ENCODE data around the gene MAGI2.
"Not testable (repeated sequence)": the region's sequence is repeated elsewhere in the genome, so short reads cannot be mapped to it uniquely, and the experiment has no call there.

The MAGI2 gene

GRCh38 chr7:78514634-78515033, 938.8 kb downstream of the MAGI2 start:
- in situ Hi-C loops (cut with MboI; ENCODE audit: low sequenced_read_pairs) = no loop called here

GRCh38 chr7:78510580-78511188, 942.8 kb downstream of the MAGI2 start:
- in situ Hi-C loops (cut with MboI; ENCODE audit: low sequenced_read_pairs) = no loop called here

DNA sequence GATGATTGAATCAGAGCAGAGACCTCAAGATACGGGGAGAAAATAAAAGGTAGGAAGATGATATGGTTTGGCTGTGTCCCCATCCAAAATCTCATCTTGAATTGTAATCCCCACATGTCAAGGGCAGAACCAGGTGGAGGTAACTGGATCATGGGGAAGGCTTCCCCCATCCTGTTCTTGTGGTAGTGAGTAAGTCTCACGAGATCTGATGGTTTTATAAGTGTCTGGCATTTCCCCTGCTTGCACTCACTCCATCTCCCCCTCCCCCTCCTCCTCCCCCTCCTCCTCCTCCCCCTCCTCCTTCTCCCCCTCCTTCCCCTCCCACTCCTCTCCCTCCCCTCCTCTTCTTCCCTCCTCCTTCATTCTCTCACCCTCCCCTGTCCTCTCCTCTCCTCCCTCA, 950.2 kb downstream of the MAGI2 start:
- in situ Hi-C loops (cut with MboI; ENCODE audit: low sequenced_read_pairs) = not testable (repeated sequence)

DNA sequence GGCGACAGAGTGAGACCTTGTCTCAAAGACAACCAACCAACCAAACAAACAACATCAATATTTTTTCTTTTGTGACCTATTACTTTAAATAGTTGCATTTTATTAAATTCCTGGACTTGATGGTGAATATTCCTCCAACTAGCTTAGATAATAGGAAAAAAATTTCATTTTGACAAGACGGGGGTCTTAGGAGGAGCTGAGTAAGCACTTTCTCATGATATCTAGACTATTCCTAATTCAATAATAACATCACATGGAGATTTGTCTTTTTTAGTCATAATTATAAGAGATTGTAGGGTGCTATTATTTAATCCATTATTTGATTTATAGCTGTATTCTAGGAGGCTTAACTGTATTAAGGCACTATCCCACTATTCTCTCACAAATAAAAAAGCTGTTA, 952.4 kb downstream of the MAGI2 start:
- in situ Hi-C loops (cut with MboI; ENCODE audit: low sequenced_read_pairs) = no loop called here

DNA sequence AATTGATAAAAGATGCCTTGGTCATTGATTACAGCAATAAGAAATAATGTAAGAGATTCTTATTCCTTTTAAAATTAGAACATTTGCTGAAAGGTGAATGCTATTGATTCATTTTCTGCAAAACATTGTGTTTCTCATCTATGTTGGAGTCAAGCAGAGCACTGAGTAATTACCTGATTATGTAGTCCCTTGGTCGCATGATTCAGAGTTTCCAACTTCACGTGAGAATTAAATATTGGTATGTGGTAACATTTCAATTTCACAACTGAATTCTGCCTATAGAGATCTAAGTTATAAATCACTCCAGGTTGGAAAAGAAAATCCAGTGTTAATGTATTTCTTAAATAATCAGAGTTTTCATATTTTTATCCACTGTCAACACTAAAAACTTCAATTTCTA, 953.5 kb downstream of the MAGI2 start:
- in situ Hi-C loops (cut with MboI; ENCODE audit: low sequenced_read_pairs) = no loop called here

GRCh38 chr7:78499283-78499682, 954.2 kb downstream of the MAGI2 start:
- in situ Hi-C loops (cut with MboI; ENCODE audit: low sequenced_read_pairs) = no loop called here

- in situ Hi-C loops (cut with MboI; ENCODE audit: low sequenced_read_pairs) = no loop called here
Observed at GRCh38 chr7:78497728-78498427, 955.6 kb downstream of the MAGI2 start.

DNA sequence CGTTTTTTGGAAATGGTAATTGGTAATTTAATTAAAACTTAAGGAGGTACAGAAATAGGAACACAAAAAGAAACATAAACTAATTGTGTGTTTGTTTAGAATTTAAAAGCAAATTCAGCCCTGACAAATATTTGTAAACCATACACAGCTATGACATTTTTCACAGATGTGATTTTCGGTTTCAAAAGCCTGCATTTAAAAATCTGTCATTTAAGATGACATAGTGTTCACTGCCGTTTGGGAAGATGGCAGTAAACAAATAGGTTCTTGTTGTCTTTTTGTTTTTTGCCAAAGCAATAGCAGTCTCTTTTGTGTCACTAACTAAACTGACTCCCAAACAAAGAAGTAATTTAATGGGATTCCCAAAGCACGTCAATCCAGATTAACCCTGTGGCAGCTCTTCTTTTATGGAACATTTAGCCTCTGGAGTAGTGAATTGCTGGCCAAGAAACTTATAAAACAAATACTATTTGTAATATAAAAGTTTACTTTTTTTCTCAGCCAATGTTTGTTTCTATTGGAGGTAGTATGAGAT, 957.3 kb downstream of the MAGI2 start:
- in situ Hi-C loops (cut with MboI; ENCODE audit: low sequenced_read_pairs) = no loop called here

- in situ Hi-C loops (cut with MboI; ENCODE audit: low sequenced_read_pairs) = no loop called here
Observed at GRCh38 chr7:78493401-78493800, 960.1 kb downstream of the MAGI2 start.

GRCh38 chr7:78492146-78492545, 961.3 kb downstream of the MAGI2 start:
- in situ Hi-C loops (cut with MboI; ENCODE audit: low sequenced_read_pairs) = no loop called here

GRCh38 chr7:78490524-78490923, 962.9 kb downstream of the MAGI2 start:
- in situ Hi-C loops (cut with MboI; ENCODE audit: low sequenced_read_pairs) = no loop called here

DNA sequence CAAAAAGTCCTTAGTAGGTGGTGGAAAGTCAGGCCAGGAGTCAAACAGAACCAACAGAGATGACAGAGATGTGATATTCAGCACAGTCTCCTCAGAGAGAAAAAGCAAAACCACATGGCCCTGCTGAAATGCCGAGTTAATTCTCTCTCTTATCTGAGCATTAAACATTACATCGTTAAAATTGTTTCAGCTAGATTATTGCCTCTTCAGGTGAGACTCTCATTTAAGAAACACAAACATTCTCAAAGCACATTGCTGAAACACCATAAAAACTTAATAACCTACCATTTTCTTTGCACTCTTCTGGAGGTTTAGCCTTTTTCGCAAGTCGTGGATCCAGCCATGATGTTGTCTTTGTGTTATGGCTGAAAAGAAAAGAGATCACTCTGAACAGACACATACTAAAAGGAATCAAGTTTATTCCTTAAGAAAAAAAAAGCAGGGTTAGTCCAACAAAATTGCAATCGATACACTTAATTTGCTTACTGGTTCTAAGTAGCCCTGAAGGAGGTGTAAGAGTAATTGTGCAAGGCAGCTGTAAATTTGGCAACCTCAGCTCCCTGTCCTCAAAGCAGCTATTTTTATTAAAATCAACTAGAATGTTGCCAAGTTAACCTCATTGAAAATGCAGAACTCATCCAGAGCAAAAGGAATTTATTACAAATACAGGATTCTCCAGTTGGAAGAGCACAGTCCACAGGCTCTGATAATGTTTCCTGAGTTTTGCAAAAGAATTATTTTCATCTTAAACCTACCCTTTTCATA, 963.8 kb downstream of the MAGI2 start:
- in situ Hi-C loops (cut with MboI; ENCODE audit: low sequenced_read_pairs) = no loop called here

GRCh38 chr7:78487464-78487863, 966.0 kb downstream of the MAGI2 start:
- in situ Hi-C loops (cut with MboI; ENCODE audit: low sequenced_read_pairs) = no loop called here

GRCh38 chr7:78479348-78479747, 974.1 kb downstream of the MAGI2 start:
- in situ Hi-C loops (cut with MboI; ENCODE audit: low sequenced_read_pairs) = no loop called here

GRCh38 chr7:78476851-78477405, 976.5 kb downstream of the MAGI2 start:
- in situ Hi-C loops (cut with MboI; ENCODE audit: low sequenced_read_pairs) = no loop called here

- in situ Hi-C loops (cut with MboI; ENCODE audit: low sequenced_read_pairs) = no loop called here
Observed at GRCh38 chr7:78473571-78474301, 979.7 kb downstream of the MAGI2 start.

- in situ Hi-C loops (cut with MboI; ENCODE audit: low sequenced_read_pairs) = no loop called here
Observed at GRCh38 chr7:78473021-78473420, 980.4 kb downstream of the MAGI2 start.

DNA sequence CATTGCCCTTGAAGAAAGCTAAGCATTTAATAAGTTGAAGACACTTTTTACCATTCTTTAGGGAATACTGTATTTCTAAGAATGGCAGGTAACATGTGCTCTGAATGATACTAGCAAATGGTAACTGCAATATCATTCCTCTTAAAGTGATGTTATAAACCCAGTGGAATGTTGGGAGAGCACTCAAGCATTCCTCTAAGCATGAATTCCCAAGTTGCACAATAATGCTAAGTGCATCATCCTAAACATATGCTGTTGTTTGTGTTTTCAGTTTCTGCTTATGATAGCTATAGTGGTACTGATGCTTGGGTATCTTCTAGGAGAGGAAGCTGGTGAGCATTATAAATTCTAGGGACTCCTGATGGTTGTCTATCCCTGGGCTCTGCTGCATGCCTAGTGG, 980.9 kb downstream of the MAGI2 start:
- in situ Hi-C loops (cut with MboI; ENCODE audit: low sequenced_read_pairs) = no loop called here

DNA sequence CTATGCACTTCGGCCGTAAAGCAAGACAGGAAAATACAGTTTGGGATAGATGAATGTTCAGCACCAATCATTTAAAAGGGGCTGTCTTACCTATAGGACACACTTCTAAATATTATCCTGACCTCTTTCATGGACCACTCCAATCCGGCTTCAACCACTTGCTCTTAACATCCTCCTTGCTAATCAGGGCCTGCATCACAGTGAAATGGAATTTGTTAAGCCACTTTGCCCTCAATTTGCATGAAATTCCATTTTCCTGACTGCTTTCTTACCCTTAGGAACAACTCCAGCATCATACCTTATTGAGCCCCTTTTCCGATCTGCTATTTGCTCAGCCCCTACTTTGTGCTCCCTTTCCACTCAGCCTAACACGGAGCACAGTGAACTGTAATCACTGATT, 987.6 kb downstream of the MAGI2 start:
- in situ Hi-C loops (cut with MboI; ENCODE audit: low sequenced_read_pairs) = no loop called here

GRCh38 chr7:78463039-78463438, 990.4 kb downstream of the MAGI2 start:
- in situ Hi-C loops (cut with MboI; ENCODE audit: low sequenced_read_pairs) = no loop called here

DNA sequence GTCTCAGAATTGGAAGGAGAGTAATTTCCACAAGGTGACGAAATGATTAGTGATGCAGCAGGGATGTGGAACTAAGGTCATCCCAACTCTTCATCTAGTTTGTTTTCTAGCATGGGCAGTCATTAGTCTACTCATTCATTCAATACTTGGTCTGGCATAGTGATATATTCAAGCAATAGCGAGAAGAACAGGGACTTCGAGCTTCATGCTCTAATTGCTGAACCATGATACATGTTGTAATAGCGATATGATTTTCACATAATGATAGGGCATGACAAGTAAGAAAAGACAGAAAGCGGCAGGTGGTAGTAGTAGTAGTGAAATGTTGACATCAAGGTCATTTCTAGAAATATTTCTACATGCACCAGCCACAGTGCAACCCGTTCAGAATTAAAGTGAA, 1002.8 kb downstream of the MAGI2 start:
- in situ Hi-C loops (cut with MboI; ENCODE audit: low sequenced_read_pairs) = no loop called here

Data from hTERT RPE-1 (cell line).